ENCODE data around the gene PPP1R1A. TPM values are rescaled to one million over a fixed set of nuclear protein-coding genes. Genes with fewer than 3 reads are reported as not detected.

The PPP1R1A gene
- polyA plus RNA-seq, 2 donors: 0.99 to 1.1 TPM

DNA sequence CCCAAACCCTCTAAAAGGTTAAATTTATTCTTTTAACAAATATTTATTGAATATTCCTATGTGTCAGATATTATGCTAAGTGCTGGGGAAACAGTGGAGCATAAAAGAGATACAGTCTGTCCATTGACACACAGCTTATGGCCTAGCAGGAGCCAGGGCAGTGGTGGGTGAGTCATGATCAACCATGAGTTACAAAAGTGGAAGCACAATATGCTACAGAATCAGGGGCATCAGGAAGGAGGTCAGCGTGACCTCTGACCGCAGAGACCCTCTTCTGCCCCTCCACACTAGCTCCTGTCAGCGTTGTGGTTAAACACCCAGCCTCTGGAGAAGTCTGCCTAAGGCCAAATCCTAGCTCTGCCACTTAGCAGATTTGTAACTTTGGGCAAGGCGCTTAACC, 4.7 kb upstream of the PPP1R1A start:
- Histone ChIP-seq H3K4me1 (ENCODE audit: control insufficient read depth in 2 of 2, insufficient read depth in 2 of 2, low read length in 1 of 2) (peaks cover 0 to 2% of the 10 kb centered on the region in 2 donors), H3K27ac (ENCODE audit: low read depth in 2 of 2, low read length in 1 of 2) (no peak overlapping the region), H3K36me3 (ENCODE audit: control insufficient read depth in 2 of 2, insufficient read depth in 2 of 2, low read length in 1 of 2) (no peaks in the 10 kb centered on the region), H3K27me3 (ENCODE audit: control insufficient read depth in 1 of 2, insufficient read depth in 2 of 2, low read length in 2 of 2) (no peaks in the 10 kb centered on the region), H3K4me3 (ENCODE audit: low read depth in 1 of 2, low read length in 2 of 2) (no peak overlapping the region), H3K9me3 (ENCODE audit: control insufficient read depth in 2 of 2, insufficient read depth in 1 of 2, low read depth in 1 of 2, low read length in 1 of 2) (no peaks in the 10 kb centered on the region)
- WGBS, 2 donors: 74 to 75% methylated on average over 4 of the region's 4 CpGs

- H3K4me3 ChIP-seq (ENCODE audit: low read depth in 1 of 2, low read length in 2 of 2): no peak overlapping the region
- H3K36me3 ChIP-seq (ENCODE audit: control insufficient read depth in 2 of 2, insufficient read depth in 2 of 2, low read length in 1 of 2): no peaks in the 10 kb centered on the region
- peaks cover 0 to 3% of the 10 kb centered on the region in 2 donors for H3K27me3 ChIP-seq (ENCODE audit: control insufficient read depth in 1 of 2, insufficient read depth in 2 of 2, low read length in 2 of 2)
- H3K4me1 ChIP-seq (ENCODE audit: control insufficient read depth in 2 of 2, insufficient read depth in 2 of 2, low read length in 1 of 2): peaks cover 0 to 4% of the 10 kb centered on the region in 2 donors
- H3K27ac ChIP-seq (ENCODE audit: low read depth in 2 of 2, low read length in 1 of 2): no peak overlapping the region
- 73 to 74% methylated on average over 2 of the region's 2 CpGs for WGBS, 2 donors
- H3K9me3 ChIP-seq (ENCODE audit: control insufficient read depth in 2 of 2, insufficient read depth in 1 of 2, low read depth in 1 of 2, low read length in 1 of 2): no peaks in the 10 kb centered on the region
Observed at GRCh38 chr12:54592316-54592715, 3.9 kb upstream of the PPP1R1A start.

- 50% methylated on average over 7 of the region's 7 CpGs for WGBS, 2 donors
- Histone ChIP-seq H3K4me3 (ENCODE audit: low read depth in 1 of 2, low read length in 2 of 2) (no peak overlapping the region), H3K36me3 (ENCODE audit: control insufficient read depth in 2 of 2, insufficient read depth in 2 of 2, low read length in 1 of 2) (no peaks in the 10 kb centered on the region), H3K27ac (ENCODE audit: low read depth in 2 of 2, low read length in 1 of 2) (no peak overlapping the region), H3K9me3 (ENCODE audit: control insufficient read depth in 2 of 2, insufficient read depth in 1 of 2, low read depth in 1 of 2, low read length in 1 of 2) (no peaks in the 10 kb centered on the region), H3K4me1 (ENCODE audit: control insufficient read depth in 2 of 2, insufficient read depth in 2 of 2, low read length in 1 of 2) (peaks cover 0 to 4% of the 10 kb centered on the region in 2 donors), H3K27me3 (ENCODE audit: control insufficient read depth in 1 of 2, insufficient read depth in 2 of 2, low read length in 2 of 2) (peaks cover 0 to 4% of the 10 kb centered on the region in 2 donors)
Observed at GRCh38 chr12:54590978-54591591, 2.6 kb upstream of the PPP1R1A start.

GRCh38 chr12:54589964-54590363, 1.5 kb upstream of the PPP1R1A start:
- H3K4me3 ChIP-seq (ENCODE audit: low read depth in 1 of 2, low read length in 2 of 2): no peak overlapping the region
- no peaks in the 10 kb centered on the region for H3K9me3 ChIP-seq (ENCODE audit: control insufficient read depth in 2 of 2, insufficient read depth in 1 of 2, low read depth in 1 of 2, low read length in 1 of 2)
- peaks cover 0 to 4% of the 10 kb centered on the region in 2 donors for H3K4me1 ChIP-seq (ENCODE audit: control insufficient read depth in 2 of 2, insufficient read depth in 2 of 2, low read length in 1 of 2)
- H3K36me3 ChIP-seq (ENCODE audit: control insufficient read depth in 2 of 2, insufficient read depth in 2 of 2, low read length in 1 of 2): no peaks in the 10 kb centered on the region
- peaks cover 0 to 4% of the 10 kb centered on the region in 2 donors for H3K27me3 ChIP-seq (ENCODE audit: control insufficient read depth in 1 of 2, insufficient read depth in 2 of 2, low read length in 2 of 2)
- 79 to 80% methylated on average over 5 of the region's 5 CpGs for WGBS, 2 donors
- H3K27ac ChIP-seq (ENCODE audit: low read depth in 2 of 2, low read length in 1 of 2): no peak overlapping the region

DNA sequence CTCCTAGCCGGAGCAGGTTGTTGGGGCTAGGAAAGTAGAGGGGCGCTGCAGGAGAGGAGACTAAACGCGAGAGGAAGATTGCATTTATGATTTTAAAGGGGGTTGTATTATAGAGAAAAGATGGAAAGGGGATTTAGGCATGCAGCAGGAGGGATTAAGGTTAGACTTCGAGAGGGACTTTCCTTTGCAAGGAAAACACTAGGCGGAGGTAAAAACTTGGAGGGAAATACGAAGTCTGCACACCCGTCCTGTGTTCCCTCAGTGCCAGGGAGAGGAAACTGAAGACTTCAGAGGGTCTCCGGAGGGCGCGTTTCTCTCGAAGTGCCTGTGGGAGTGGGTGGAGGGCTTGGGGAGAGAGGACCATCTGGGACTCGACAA, 420 bp upstream of the PPP1R1A start:
- peak overlapping the region in 1 of 2 donors; percentile 46 for H3K4me3 ChIP-seq (ENCODE audit: low read depth in 1 of 2, low read length in 2 of 2)
- H3K27me3 ChIP-seq (ENCODE audit: control insufficient read depth in 1 of 2, insufficient read depth in 2 of 2, low read length in 2 of 2): peaks cover 0 to 4% of the 10 kb centered on the region in 2 donors
- no peaks in the 10 kb centered on the region for H3K9me3 ChIP-seq (ENCODE audit: control insufficient read depth in 2 of 2, insufficient read depth in 1 of 2, low read depth in 1 of 2, low read length in 1 of 2)
- 26 to 35% methylated on average over 13 of the region's 13 CpGs for WGBS, 2 donors
- peaks cover 0 to 4% of the 10 kb centered on the region in 2 donors for H3K4me1 ChIP-seq (ENCODE audit: control insufficient read depth in 2 of 2, insufficient read depth in 2 of 2, low read length in 1 of 2)
- H3K27ac ChIP-seq (ENCODE audit: low read depth in 2 of 2, low read length in 1 of 2): no peak overlapping the region
- no peaks in the 10 kb centered on the region for H3K36me3 ChIP-seq (ENCODE audit: control insufficient read depth in 2 of 2, insufficient read depth in 2 of 2, low read length in 1 of 2)

- no peak overlapping the region for H3K27ac ChIP-seq (ENCODE audit: low read depth in 2 of 2, low read length in 1 of 2)
- 47 to 57% methylated on average over 5 of the region's 5 CpGs for WGBS, 2 donors
- peaks cover 0 to 4% of the 10 kb centered on the region in 2 donors for H3K4me1 ChIP-seq (ENCODE audit: control insufficient read depth in 2 of 2, insufficient read depth in 2 of 2, low read length in 1 of 2)
- peaks cover 0 to 4% of the 10 kb centered on the region in 2 donors for H3K27me3 ChIP-seq (ENCODE audit: control insufficient read depth in 1 of 2, insufficient read depth in 2 of 2, low read length in 2 of 2)
- no peak overlapping the region for H3K4me3 ChIP-seq (ENCODE audit: low read depth in 1 of 2, low read length in 2 of 2)
- H3K9me3 ChIP-seq (ENCODE audit: control insufficient read depth in 2 of 2, insufficient read depth in 1 of 2, low read depth in 1 of 2, low read length in 1 of 2): no peaks in the 10 kb centered on the region
- no peaks in the 10 kb centered on the region for H3K36me3 ChIP-seq (ENCODE audit: control insufficient read depth in 2 of 2, insufficient read depth in 2 of 2, low read length in 1 of 2)
Observed at GRCh38 chr12:54587315-54587873, 1.1 kb downstream of the PPP1R1A start.

- Histone ChIP-seq H3K27me3 (ENCODE audit: control insufficient read depth in 1 of 2, insufficient read depth in 2 of 2, low read length in 2 of 2) (peaks cover 0 to 4% of the 10 kb centered on the region in 2 donors), H3K27ac (ENCODE audit: low read depth in 2 of 2, low read length in 1 of 2) (no peak overlapping the region), H3K4me3 (ENCODE audit: low read depth in 1 of 2, low read length in 2 of 2) (no peak overlapping the region), H3K9me3 (ENCODE audit: control insufficient read depth in 2 of 2, insufficient read depth in 1 of 2, low read depth in 1 of 2, low read length in 1 of 2) (no peaks in the 10 kb centered on the region), H3K4me1 (ENCODE audit: control insufficient read depth in 2 of 2, insufficient read depth in 2 of 2, low read length in 1 of 2) (peaks cover 0 to 4% of the 10 kb centered on the region in 2 donors), H3K36me3 (ENCODE audit: control insufficient read depth in 2 of 2, insufficient read depth in 2 of 2, low read length in 1 of 2) (no peaks in the 10 kb centered on the region)
- WGBS, 2 donors: 69 to 82% methylated on average over 2 of the region's 2 CpGs
Observed at GRCh38 chr12:54586620-54587019, 1.8 kb downstream of the PPP1R1A start.

GRCh38 chr12:54585243-54585642, 3.2 kb downstream of the PPP1R1A start:
- H3K27me3 ChIP-seq (ENCODE audit: control insufficient read depth in 1 of 2, insufficient read depth in 2 of 2, low read length in 2 of 2): peaks cover 0 to 4% of the 10 kb centered on the region in 2 donors

DNA sequence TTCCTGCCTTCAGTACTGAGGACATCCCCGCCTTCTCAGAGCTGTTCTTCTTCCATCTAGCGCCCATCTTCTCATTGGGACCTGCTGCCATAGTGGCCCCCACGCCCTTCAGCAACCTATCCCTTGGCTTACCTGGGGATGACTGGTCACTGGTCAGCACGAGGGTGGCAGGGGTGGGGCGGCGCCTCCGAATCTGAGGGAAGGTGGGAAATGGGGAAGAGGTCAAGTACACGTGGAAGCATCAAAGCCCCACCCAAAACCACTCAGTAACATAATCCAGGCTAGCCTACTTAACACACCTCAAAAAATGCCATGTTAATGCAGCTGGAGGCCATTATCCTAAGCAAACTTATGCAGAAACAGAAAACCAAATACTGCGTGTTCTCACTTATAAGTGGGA, 4.3 kb downstream of the PPP1R1A start:
- Histone ChIP-seq H3K9me3 (ENCODE audit: control insufficient read depth in 2 of 2, insufficient read depth in 1 of 2, low read depth in 1 of 2, low read length in 1 of 2) (no peaks in the 10 kb centered on the region), H3K27ac (ENCODE audit: low read depth in 2 of 2, low read length in 1 of 2) (no peak overlapping the region), H3K4me3 (ENCODE audit: low read depth in 1 of 2, low read length in 2 of 2) (no peak overlapping the region), H3K36me3 (ENCODE audit: control insufficient read depth in 2 of 2, insufficient read depth in 2 of 2, low read length in 1 of 2) (no peaks in the 10 kb centered on the region), H3K27me3 (ENCODE audit: control insufficient read depth in 1 of 2, insufficient read depth in 2 of 2, low read length in 2 of 2) (peaks cover 0 to 4% of the 10 kb centered on the region in 2 donors), H3K4me1 (ENCODE audit: control insufficient read depth in 2 of 2, insufficient read depth in 2 of 2, low read length in 1 of 2) (peaks cover 0 to 4% of the 10 kb centered on the region in 2 donors)
- WGBS, 2 donors: 65 to 67% methylated on average over 9 of the region's 9 CpGs

More at GRCh38 chr12:54585243-54585642, 3.2 kb downstream of the PPP1R1A start:
- Histone ChIP-seq H3K4me3 (ENCODE audit: low read depth in 1 of 2, low read length in 2 of 2) (no peak overlapping the region), H3K36me3 (ENCODE audit: control insufficient read depth in 2 of 2, insufficient read depth in 2 of 2, low read length in 1 of 2) (no peaks in the 10 kb centered on the region), H3K4me1 (ENCODE audit: control insufficient read depth in 2 of 2, insufficient read depth in 2 of 2, low read length in 1 of 2) (peaks cover 0 to 4% of the 10 kb centered on the region in 2 donors), H3K27ac (ENCODE audit: low read depth in 2 of 2, low read length in 1 of 2) (no peak overlapping the region), H3K9me3 (ENCODE audit: control insufficient read depth in 2 of 2, insufficient read depth in 1 of 2, low read depth in 1 of 2, low read length in 1 of 2) (no peaks in the 10 kb centered on the region)
- 87 to 90% methylated on average over 2 of the region's 2 CpGs for WGBS, 2 donors

- no peak overlapping the region for H3K27ac ChIP-seq (ENCODE audit: low read depth in 2 of 2, low read length in 1 of 2)
- H3K4me3 ChIP-seq (ENCODE audit: low read depth in 1 of 2, low read length in 2 of 2): no peak overlapping the region
- peaks cover 0 to 4% of the 10 kb centered on the region in 2 donors for H3K4me1 ChIP-seq (ENCODE audit: control insufficient read depth in 2 of 2, insufficient read depth in 2 of 2, low read length in 1 of 2)
- no peaks in the 10 kb centered on the region for H3K9me3 ChIP-seq (ENCODE audit: control insufficient read depth in 2 of 2, insufficient read depth in 1 of 2, low read depth in 1 of 2, low read length in 1 of 2)
- WGBS, 2 donors: 61 to 65% methylated on average over 4 of the region's 4 CpGs
- peaks cover 0 to 4% of the 10 kb centered on the region in 2 donors for H3K27me3 ChIP-seq (ENCODE audit: control insufficient read depth in 1 of 2, insufficient read depth in 2 of 2, low read length in 2 of 2)
- H3K36me3 ChIP-seq (ENCODE audit: control insufficient read depth in 2 of 2, insufficient read depth in 2 of 2, low read length in 1 of 2): no peaks in the 10 kb centered on the region
Observed at GRCh38 chr12:54583726-54584125, 4.7 kb downstream of the PPP1R1A start.
